OCI-LY3 (cell line): ENCODE measurements around the gene FNDC3A.
A peak's percentile ranks its signal among the peaks of the same experiment; 100 is the strongest.

ENCODE experiments used
- H2AFZ ChIP-seq: fragments of 200-600, 300-600 bp; shearing (Covaris generic); 2 replicates; pipeline ENCODE4 v1.6.0; 2014; ENCODE audit warnings: antibody characterized with exemption, low read depth, low read length
- H3K27ac ChIP-seq: fragments of 200-600, 300-600 bp; sonication (generic); 2 replicates; pipeline ENCODE4 v1.5.1; 2014; ENCODE audit warnings: mild to moderate bottlenecking, low read length, moderate library complexity, mixed read lengths
- H3K27me3 ChIP-seq: fragments of 200-600, 300-600 bp; sonication (generic); 2 replicates; pipeline ENCODE4 v1.6.1; 2014; ENCODE audit warnings: low read depth, low read length, mixed read lengths
- H3K36me3 ChIP-seq: fragments of 200-600, 300-600 bp; sonication (generic); replicated peaks from 2 replicates; pipeline ENCODE3; 2014; ENCODE audit warnings: low read depth, low read length, mixed read lengths
- H3K4me1 ChIP-seq: fragments of 300-600, 200-600 bp; sonication (generic); 2 replicates; pipeline ENCODE4 v1.6.1; 2014; ENCODE audit warnings: low read length, mixed read lengths
- H3K4me2 ChIP-seq: fragments of 200-600, 300-600 bp; sonication (generic); 2 replicates; pipeline ENCODE4 v1.6.1; 2014; ENCODE audit warnings: low read length, mixed read lengths
- H3K4me3 ChIP-seq: fragments of 300-600, 200-600 bp; sonication (generic); 2 replicates; pipeline ENCODE4 v1.5.1; 2014; ENCODE audit warnings: antibody characterized with exemption, mild to moderate bottlenecking, low read length, moderate library complexity
- H3K79me2 ChIP-seq: fragments of 300-600, 200-600 bp; shearing (Covaris generic); 2 replicates; pipeline ENCODE4 v1.6.1; 2014; ENCODE audit warnings: mild to moderate bottlenecking, low read length, mixed read lengths
- H3K9ac ChIP-seq: fragments of 300-600, 200-600 bp; shearing (Covaris generic); 2 replicates; pipeline ENCODE4 v1.6.0; 2014; ENCODE audit warnings: mild to moderate bottlenecking, low read length, moderate library complexity
- H3K9me3 ChIP-seq: fragments of 200-600, 300-600 bp; shearing (Covaris generic); 2 replicates; pipeline ENCODE4 v1.6.1; 2014; ENCODE audit warnings: low read length, mixed read lengths; ENCODE audit not compliant: insufficient read depth
- H4K20me1 ChIP-seq: fragments of 200-600, 300-600 bp; sonication (generic); 2 replicates; pipeline ENCODE4 v1.6.1; 2016; ENCODE audit warnings: low read length, mixed read lengths; ENCODE audit not compliant: insufficient read depth
- CTCF ChIP-seq: fragments of 200-600, 300-600 bp; sonication (generic); IDR thresholded peaks from 2 replicates; pipeline ENCODE4 v1.5.1; 2014; ENCODE audit warnings: antibody characterized with exemption, low read length, low read depth
- EZH2phosphoT487 ChIP-seq: fragments of 200-600 bp; shearing (Covaris generic); IDR thresholded peaks from 2 replicates; pipeline ENCODE4 v1.6.1; 2018; ENCODE audit warnings: antibody characterized with exemption, mixed run types, low read depth

The FNDC3A gene

GRCh38 chr13:49225223-49226042 is 249.7 kb downstream of the FNDC3A start:
- H3K27ac ChIP-seq, result no peak overlapping the region
- H3K4me1 ChIP-seq, result no peaks in the 10 kb centered on the region
- no peak for TF ChIP-seq EZH2phosphoT487
- TF ChIP-seq CTCF, result peak; percentile 20; the same call in 1 of the 2 replicates
- no peaks in the 10 kb centered on the region for H3K36me3 ChIP-seq
- H3K4me2 ChIP-seq, result no peak overlapping the region
- no peak overlapping the region for H3K9ac ChIP-seq
- H3K4me3 ChIP-seq, result no peak overlapping the region
- H2AFZ ChIP-seq, result 0 out of 2 replicates have a peak overlapping the region, but pooled peaks have one; percentile 32
- no peaks in the 10 kb centered on the region for H3K79me2 ChIP-seq
- peaks cover 8% of the 10 kb centered on the region; the same call in 1 of the 2 replicates for H3K27me3 ChIP-seq
- H3K9me3 ChIP-seq, result no peaks in the 10 kb centered on the region
- no peaks in the 10 kb centered on the region for H4K20me1 ChIP-seq

DNA sequence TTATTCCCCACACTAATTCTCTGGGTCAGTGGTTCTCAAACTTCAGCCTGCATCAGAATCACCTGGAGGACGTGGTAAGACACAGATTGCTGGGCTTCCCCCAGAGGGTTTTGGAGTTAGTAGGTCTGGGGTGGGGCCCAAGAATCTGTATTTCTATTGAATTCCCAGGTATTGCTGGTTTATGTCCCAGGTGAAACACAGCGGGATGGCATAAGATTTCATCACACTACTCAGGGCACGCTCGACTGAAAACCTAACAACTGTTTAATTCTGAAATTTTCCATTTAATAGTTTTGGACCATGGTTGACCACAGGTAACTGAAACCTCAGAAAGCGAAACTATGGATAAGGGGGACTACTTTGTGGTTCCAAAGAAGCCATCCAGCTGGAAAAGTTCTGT is 250.9 kb downstream of the FNDC3A start:
- Histone ChIP-seq H3K4me2 (no peak overlapping the region), H3K4me1 (no peaks in the 10 kb centered on the region), H3K36me3 (no peaks in the 10 kb centered on the region), H3K27me3 (peaks cover 8% of the 10 kb centered on the region; the same call in 1 of the 2 replicates), H3K9me3 (no peaks in the 10 kb centered on the region), H3K4me3 (no peak overlapping the region), H2AFZ (no peak overlapping the region), H4K20me1 (no peaks in the 10 kb centered on the region), H3K27ac (no peak overlapping the region), H3K9ac (no peak overlapping the region), H3K79me2 (no peaks in the 10 kb centered on the region)
- no peak for TF ChIP-seq EZH2phosphoT487
- no peak for TF ChIP-seq CTCF

DNA sequence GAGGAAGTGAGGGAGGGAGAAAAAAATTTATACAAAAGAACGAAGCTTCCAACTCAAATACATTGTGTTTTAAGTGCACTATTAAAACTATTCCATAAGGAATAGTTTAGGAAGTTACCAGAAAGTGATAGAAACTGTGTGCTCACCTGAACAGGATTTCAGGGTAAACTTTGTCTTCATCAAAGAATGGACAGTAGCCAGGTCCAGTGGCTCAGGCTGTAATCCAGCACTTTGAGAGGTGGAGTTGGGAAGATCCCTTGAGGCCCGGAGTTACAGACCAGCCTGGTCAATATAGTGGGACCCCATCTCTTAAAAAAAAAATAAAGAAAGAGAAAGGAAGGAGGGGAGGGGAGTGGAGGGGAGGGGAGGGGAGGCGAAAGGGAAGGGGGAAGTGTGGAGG is 259.0 kb downstream of the FNDC3A start:
- Histone ChIP-seq H3K4me1 (peaks cover 7% of the 10 kb centered on the region), H3K36me3 (no peaks in the 10 kb centered on the region), H3K9me3 (no peaks in the 10 kb centered on the region), H3K9ac (no peak overlapping the region), H3K27me3 (no peaks in the 10 kb centered on the region), H3K27ac (no peak overlapping the region), H4K20me1 (no peaks in the 10 kb centered on the region), H3K79me2 (no peaks in the 10 kb centered on the region), H3K4me3 (no peak overlapping the region), H2AFZ (no peak overlapping the region), H3K4me2 (no peak overlapping the region)
- TF ChIP-seq EZH2phosphoT487 (no peak), CTCF (no peak)

DNA sequence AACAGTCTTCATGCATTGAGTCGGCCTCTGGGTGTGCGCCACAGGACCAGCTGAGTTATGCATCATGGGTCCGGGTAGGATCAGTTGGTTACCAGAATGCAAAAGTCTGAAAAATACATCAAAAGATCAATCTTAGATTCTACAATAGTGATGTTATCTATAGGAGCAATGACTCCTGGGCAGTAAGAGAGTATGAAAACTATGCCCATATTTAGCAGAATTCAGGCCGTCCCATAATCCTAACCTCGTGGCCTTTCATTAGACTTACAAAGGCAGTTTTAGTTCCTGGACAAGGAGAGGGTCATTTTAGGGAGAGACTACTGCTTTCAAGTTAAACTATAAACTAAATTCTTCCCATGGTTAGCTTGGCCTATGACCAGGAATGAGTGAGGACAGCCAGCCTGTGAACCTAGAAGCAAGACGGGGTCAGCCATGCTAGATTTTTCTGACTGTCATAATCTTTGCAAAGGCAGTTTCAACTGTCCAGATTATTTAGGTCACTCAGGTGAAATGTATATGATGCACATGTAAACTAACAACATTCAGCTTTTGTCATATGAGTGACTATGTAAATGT is 260.2 kb downstream of the FNDC3A start:
- Histone ChIP-seq H2AFZ (no peak overlapping the region), H3K79me2 (no peaks in the 10 kb centered on the region), H3K4me3 (no peak overlapping the region), H3K27ac (no peak overlapping the region), H3K4me2 (no peak overlapping the region), H3K36me3 (no peaks in the 10 kb centered on the region), H3K9ac (no peak overlapping the region), H3K9me3 (no peaks in the 10 kb centered on the region), H3K27me3 (no peaks in the 10 kb centered on the region), H4K20me1 (no peaks in the 10 kb centered on the region), H3K4me1 (peaks cover 7% of the 10 kb centered on the region)
- TF ChIP-seq CTCF, result no peak
- TF ChIP-seq EZH2phosphoT487, result no peak
